A549 (cell line): ENCODE results near the gene MPPED1.

Experiments
- BHLHE40 ChIP-seq: IDR thresholded peaks from 2 replicates; pipeline ENCODE4 v1.6.1; 2012; ENCODE audit warnings: low read depth, low read length, inconsistent platforms
- ELK1 ChIP-seq: fragments of 150-350 bp; IDR thresholded peaks from 2 replicates; pipeline ENCODE4 v1.6.1; 2014; ENCODE audit warnings: low read depth, mild to moderate bottlenecking, low read length
- ESRRA ChIP-seq: fragments of 150-350 bp; IDR thresholded peaks from 2 replicates; pipeline ENCODE4 v1.6.1; 2014; ENCODE audit warnings: mild to moderate bottlenecking, low read length, borderline replicate concordance
- JUN ChIP-seq, 2 experiments: fragments of >200 bp; sonication (Bioruptor Twin); formaldehyde crosslinking; IDR thresholded peaks; 2 replicates in 1 of 2; 3 replicates in 1 of 2; pipeline ENCODE4 v1.6.1; 2016 to 2017
- JUNB ChIP-seq: fragments of >200 bp; sonication (Bioruptor Twin); formaldehyde crosslinking; IDR thresholded peaks from 2 replicates; pipeline ENCODE4 v1.6.1; 2016
- MAFK ChIP-seq: fragments of 450-650 bp; IDR thresholded peaks from 2 replicates; pipeline ENCODE4 v1.6.1; 2014; ENCODE audit not compliant: partially characterized antibody
- POLR2A ChIP-seq: IDR thresholded peaks from 2 replicates; pipeline ENCODE4 v1.6.1; 2012; ENCODE audit warnings: mild to moderate bottlenecking, low read length
- POLR2AphosphoS2 ChIP-seq: conservative IDR thresholded peaks from 2 replicates; pipeline ENCODE4 v1.6.1; 2012; ENCODE audit warnings: low read length, improper control_type of control experiment, inconsistent platforms
- RAD21 ChIP-seq, 2 experiments: fragments of >200 bp in 1 of 2; sonication (Bioruptor Twin) in 1 of 2; formaldehyde crosslinking in 1 of 2; IDR thresholded peaks in 1 of 2; conservative IDR thresholded peaks in 1 of 2; 2 replicates in 1 of 2; 3 replicates in 1 of 2; pipeline ENCODE4 v1.6.1; 2012 to 2018; ENCODE audit warnings: inconsistent platforms in 1 of 2
- REST ChIP-seq: fragments of 200-600 bp; sonication (generic); IDR thresholded peaks from 2 replicates; pipeline ENCODE4 v1.6.1; 2016; ENCODE audit warnings: antibody characterized with exemption, mild to moderate bottlenecking, moderate library complexity
- SMC3 ChIP-seq: fragments of >200 bp; sonication (Bioruptor Twin); formaldehyde crosslinking; IDR thresholded peaks from 3 replicates; pipeline ENCODE4 v1.6.1; 2018; ENCODE audit warnings: inconsistent platforms
- USF2 ChIP-seq: fragments of 450-650 bp; IDR thresholded peaks from 2 replicates; pipeline ENCODE4 v1.6.1; 2014; ENCODE audit warnings: antibody characterized with exemption
- TF ChIP-seq, protein P1 (sequence below): fragments of >200 bp; sonication (Bioruptor Twin); formaldehyde crosslinking; IDR thresholded peaks from 3 replicates; pipeline ENCODE4 v1.5.1; 2016

GRCh38 chr22:43471606-43472135 lies 59.9 kb downstream of the MPPED1 start:
- TF ChIP-seq, protein P1, sequence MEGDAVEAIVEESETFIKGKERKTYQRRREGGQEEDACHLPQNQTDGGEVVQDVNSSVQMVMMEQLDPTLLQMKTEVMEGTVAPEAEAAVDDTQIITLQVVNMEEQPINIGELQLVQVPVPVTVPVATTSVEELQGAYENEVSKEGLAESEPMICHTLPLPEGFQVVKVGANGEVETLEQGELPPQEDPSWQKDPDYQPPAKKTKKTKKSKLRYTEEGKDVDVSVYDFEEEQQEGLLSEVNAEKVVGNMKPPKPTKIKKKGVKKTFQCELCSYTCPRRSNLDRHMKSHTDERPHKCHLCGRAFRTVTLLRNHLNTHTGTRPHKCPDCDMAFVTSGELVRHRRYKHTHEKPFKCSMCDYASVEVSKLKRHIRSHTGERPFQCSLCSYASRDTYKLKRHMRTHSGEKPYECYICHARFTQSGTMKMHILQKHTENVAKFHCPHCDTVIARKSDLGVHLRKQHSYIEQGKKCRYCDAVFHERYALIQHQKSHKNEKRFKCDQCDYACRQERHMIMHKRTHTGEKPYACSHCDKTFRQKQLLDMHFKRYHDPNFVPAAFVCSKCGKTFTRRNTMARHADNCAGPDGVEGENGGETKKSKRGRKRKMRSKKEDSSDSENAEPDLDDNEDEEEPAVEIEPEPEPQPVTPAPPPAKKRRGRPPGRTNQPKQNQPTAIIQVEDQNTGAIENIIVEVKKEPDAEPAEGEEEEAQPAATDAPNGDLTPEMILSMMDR: no peak
- no peak for TF ChIP-seq REST
- no peak for TF ChIP-seq SMC3
- no peak for TF ChIP-seq BHLHE40
- TF ChIP-seq POLR2AphosphoS2: no peak
- no peak for TF ChIP-seq ELK1
- no peak for TF ChIP-seq MAFK
- no peak for TF ChIP-seq POLR2A
- TF ChIP-seq RAD21 (conservative IDR thresholded peaks at IDR 0.05 in 1 of 2, IDR thresholded peaks at IDR 0.05 in 1 of 2): no peak
- TF ChIP-seq JUN (IDR thresholded peaks at IDR 0.05): no peak
- no peak for TF ChIP-seq JUNB
- TF ChIP-seq ESRRA: no peak
- no peak for TF ChIP-seq USF2
